A549 (cell line): ENCODE data around the gene AGA.

Experiments
- CHD2 ChIP-seq: fragments of 150-350 bp; IDR thresholded peaks from 2 replicates; pipeline ENCODE4 v1.6.1; 2014; ENCODE audit warnings: low read length; ENCODE audit not compliant: partially characterized antibody
- HDAC2 ChIP-seq: fragments of 200-600 bp; sonication (generic); IDR thresholded peaks from 2 replicates; pipeline ENCODE4 v1.6.1; 2016
- HEYL ChIP-seq: fragments of 250-450 bp; sonication (Bioruptor Pico); IDR thresholded peaks from 2 replicates; pipeline ENCODE4 v1.8.0; 2021; ENCODE audit warnings: mild to moderate bottlenecking, moderate library complexity
- MYC ChIP-seq: IDR thresholded peaks from 2 replicates; pipeline ENCODE4 v1.6.1; 2012; ENCODE audit warnings: mild to moderate bottlenecking, inconsistent platforms, low read length, improper control_type of control experiment, borderline replicate concordance
- POLR2A ChIP-seq: IDR thresholded peaks from 2 replicates; pipeline ENCODE4 v1.6.1; 2012; ENCODE audit warnings: mild to moderate bottlenecking, low read length
- RAD21 ChIP-seq, 2 experiments: fragments of >200 bp in 1 of 2; sonication (Bioruptor Twin) in 1 of 2; formaldehyde crosslinking in 1 of 2; IDR thresholded peaks in 1 of 2; conservative IDR thresholded peaks in 1 of 2; 2 replicates in 1 of 2; 3 replicates in 1 of 2; pipeline ENCODE4 v1.6.1; 2012 to 2018; ENCODE audit warnings: inconsistent platforms in 1 of 2
- RNF2 ChIP-seq: fragments of 200-600 bp; sonication (generic); IDR thresholded peaks from 2 replicates; pipeline ENCODE4 v1.6.1; 2016; ENCODE audit warnings: low read depth, mild to moderate bottlenecking, antibody characterized with exemption, moderate library complexity, borderline replicate concordance
- SMC3 ChIP-seq: fragments of >200 bp; sonication (Bioruptor Twin); formaldehyde crosslinking; IDR thresholded peaks from 3 replicates; pipeline ENCODE4 v1.6.1; 2018; ENCODE audit warnings: inconsistent platforms
- TF ChIP-seq, protein P1 (sequence below): fragments of >200 bp; sonication (Bioruptor Twin); formaldehyde crosslinking; IDR thresholded peaks from 3 replicates; pipeline ENCODE4 v1.5.1; 2016
- TF ChIP-seq, protein P2 (sequence below): IDR thresholded peaks from 2 replicates; pipeline ENCODE4 v1.6.1; 2012; ENCODE audit warnings: low read depth, borderline replicate concordance
- TF ChIP-seq, protein P3 (sequence below): IDR thresholded peaks from 2 replicates; pipeline ENCODE4 v1.6.1; 2012

DNA sequence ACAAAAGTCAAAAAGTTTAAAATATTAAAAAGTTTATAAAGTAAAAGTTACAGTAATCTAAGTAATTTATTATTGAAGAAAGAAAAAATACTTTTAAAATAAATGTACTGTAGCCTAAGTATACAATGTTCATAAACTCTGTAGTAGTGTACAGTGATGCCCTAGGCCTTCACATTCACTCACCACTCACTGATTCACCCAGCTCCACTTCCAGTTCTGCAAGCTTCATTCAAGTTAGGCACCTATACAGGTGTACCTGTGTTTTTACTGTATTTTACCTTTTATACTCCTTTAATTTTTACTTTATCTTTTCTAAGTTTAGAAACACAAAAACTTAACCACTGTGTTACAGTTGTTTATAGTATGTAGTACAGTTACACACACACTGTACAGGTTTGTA, 40.1 kb upstream of the AGA start:
- TF ChIP-seq, protein P1, sequence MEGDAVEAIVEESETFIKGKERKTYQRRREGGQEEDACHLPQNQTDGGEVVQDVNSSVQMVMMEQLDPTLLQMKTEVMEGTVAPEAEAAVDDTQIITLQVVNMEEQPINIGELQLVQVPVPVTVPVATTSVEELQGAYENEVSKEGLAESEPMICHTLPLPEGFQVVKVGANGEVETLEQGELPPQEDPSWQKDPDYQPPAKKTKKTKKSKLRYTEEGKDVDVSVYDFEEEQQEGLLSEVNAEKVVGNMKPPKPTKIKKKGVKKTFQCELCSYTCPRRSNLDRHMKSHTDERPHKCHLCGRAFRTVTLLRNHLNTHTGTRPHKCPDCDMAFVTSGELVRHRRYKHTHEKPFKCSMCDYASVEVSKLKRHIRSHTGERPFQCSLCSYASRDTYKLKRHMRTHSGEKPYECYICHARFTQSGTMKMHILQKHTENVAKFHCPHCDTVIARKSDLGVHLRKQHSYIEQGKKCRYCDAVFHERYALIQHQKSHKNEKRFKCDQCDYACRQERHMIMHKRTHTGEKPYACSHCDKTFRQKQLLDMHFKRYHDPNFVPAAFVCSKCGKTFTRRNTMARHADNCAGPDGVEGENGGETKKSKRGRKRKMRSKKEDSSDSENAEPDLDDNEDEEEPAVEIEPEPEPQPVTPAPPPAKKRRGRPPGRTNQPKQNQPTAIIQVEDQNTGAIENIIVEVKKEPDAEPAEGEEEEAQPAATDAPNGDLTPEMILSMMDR, result no peak
- no peak for TF ChIP-seq HDAC2
- no peak for TF ChIP-seq RAD21 (conservative IDR thresholded peaks at IDR 0.05 in 1 of 2, IDR thresholded peaks at IDR 0.05 in 1 of 2)
- no peak for TF ChIP-seq POLR2A
- TF ChIP-seq, protein P2, sequence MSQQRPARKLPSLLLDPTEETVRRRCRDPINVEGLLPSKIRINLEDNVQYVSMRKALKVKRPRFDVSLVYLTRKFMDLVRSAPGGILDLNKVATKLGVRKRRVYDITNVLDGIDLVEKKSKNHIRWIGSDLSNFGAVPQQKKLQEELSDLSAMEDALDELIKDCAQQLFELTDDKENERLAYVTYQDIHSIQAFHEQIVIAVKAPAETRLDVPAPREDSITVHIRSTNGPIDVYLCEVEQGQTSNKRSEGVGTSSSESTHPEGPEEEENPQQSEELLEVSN, result no peak
- no peak for TF ChIP-seq MYC
- no peak for TF ChIP-seq HEYL
- no peak for TF ChIP-seq RNF2
- TF ChIP-seq, protein P3, sequence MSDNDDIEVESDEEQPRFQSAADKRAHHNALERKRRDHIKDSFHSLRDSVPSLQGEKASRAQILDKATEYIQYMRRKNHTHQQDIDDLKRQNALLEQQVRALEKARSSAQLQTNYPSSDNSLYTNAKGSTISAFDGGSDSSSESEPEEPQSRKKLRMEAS, result no peak
- no peak for TF ChIP-seq CHD2
- TF ChIP-seq SMC3, result no peak
